ENCODE measurements around the gene MTCL1.

- TF ChIP-seq SP1 (IDR thresholded peaks at IDR 0.05; ENCODE audit: low read depth, low read length) = no peak
- no peak for TF ChIP-seq CTCF (IDR thresholded peaks at IDR 0.05; ENCODE audit: control extremely low read depth in 1 of 3, insufficient read depth in 1 of 3, low read depth in 1 of 3, low read length in 3 of 3)
- no peak for TF ChIP-seq GTF2F1 (IDR thresholded peaks at IDR 0.05; ENCODE audit: borderline replicate concordance, low read depth, low read length)
- TF ChIP-seq EZH2 (IDR thresholded peaks at IDR 0.05; ENCODE audit: low read depth, low read length, severe bottlenecking) = no peak
- TF ChIP-seq EP300 (IDR thresholded peaks at IDR 0.05; ENCODE audit: borderline replicate concordance in 1 of 2, low read depth in 2 of 2, low read length in 2 of 2) = no peak
- no peak for TF ChIP-seq GABPA (IDR thresholded peaks at IDR 0.05; ENCODE audit: borderline replicate concordance, insufficient read depth, low read length)
- no peak for TF ChIP-seq POLR2A (IDR thresholded peaks at IDR 0.05; ENCODE audit: control extremely low read depth in 1 of 2, low read depth in 2 of 2, low read length in 2 of 2)
- TF ChIP-seq CEBPB (IDR thresholded peaks at IDR 0.05; ENCODE audit: low read depth, low read length) = no peak
- no peak for TF ChIP-seq TAF1 (IDR thresholded peaks at IDR 0.05; ENCODE audit: low read depth, low read length)
- no peak for TF ChIP-seq RBBP5 (IDR thresholded peaks at IDR 0.05; ENCODE audit: borderline replicate concordance, low read depth, low read length)
- TF ChIP-seq RXRA (IDR thresholded peaks at IDR 0.05; ENCODE audit: insufficient read depth, low read depth, low read length) = no peak
- TF ChIP-seq RAD21 (IDR thresholded peaks at IDR 0.05 in 1 of 2, conservative IDR thresholded peaks at IDR 0.05 in 1 of 2; ENCODE audit: low read depth in 2 of 2, low read length in 2 of 2) = no peak
- TF ChIP-seq TBP (IDR thresholded peaks at IDR 0.05; ENCODE audit: low read depth, low read length) = no peak
Observed at GRCh38 chr18:8760984-8761383, 55.6 kb downstream of the MTCL1 start.
